ENCODE results near the gene POLRMT. TPM values are rescaled to one million over a fixed set of nuclear protein-coding genes. Genes with fewer than 3 reads are reported as not detected.
"Not testable (repeated sequence)": the region's sequence is repeated elsewhere in the genome, so short reads cannot be mapped to it uniquely, and the experiment has no call there.

The POLRMT gene
- total RNA-seq, 1 donor from 2014 or later: 55.5 TPM

GRCh38 chr19:634975-635652, 1.8 kb upstream of the POLRMT start:
- no peak for DNase-seq
- ATAC-seq: no peak

GRCh38 chr19:633786-634639, 676 bp upstream of the POLRMT start:
- intact Hi-C loops (cut with micrococcal nuclease): no loop called here
- no peak for ATAC-seq
- DNase-seq: no peak

More at GRCh38 chr19:634975-635652, 1.8 kb upstream of the POLRMT start:
- intact Hi-C loops (cut with micrococcal nuclease): no loop called here

GRCh38 chr19:632579-633067, 714 bp downstream of the POLRMT start:
- ATAC-seq (peak; percentile 2), DNase-seq (no peak)
- intact Hi-C loops (cut with micrococcal nuclease): no loop called here

GRCh38 chr19:629961-630714, 3.2 kb downstream of the POLRMT start:
- no peak for DNase-seq
- intact Hi-C loops (cut with micrococcal nuclease): no loop called here
- no peak for ATAC-seq

GRCh38 chr19:629515-629914, 3.8 kb downstream of the POLRMT start:
- intact Hi-C loops (cut with micrococcal nuclease); DNase-seq: not testable (repeated sequence)
- ATAC-seq: peak; percentile 9

- ATAC-seq (no peak), DNase-seq (no peak)
- intact Hi-C loops (cut with micrococcal nuclease): no loop called here
Measured at GRCh38 chr19:628168-628567, 5.2 kb downstream of the POLRMT start.

- intact Hi-C loops (cut with micrococcal nuclease); DNase-seq; ATAC-seq: not testable (repeated sequence)
Measured at GRCh38 chr19:626566-626965, 6.8 kb downstream of the POLRMT start.

- intact Hi-C loops (cut with micrococcal nuclease): no loop called here
- no peak for ATAC-seq
- DNase-seq: no peak
Measured at GRCh38 chr19:625257-625656, 8.1 kb downstream of the POLRMT start.

- DNase-seq: no peak
Measured at GRCh38 chr19:624433-625109, 8.8 kb downstream of the POLRMT start.

GRCh38 chr19:623974-624373, 9.4 kb downstream of the POLRMT start:
- DNase-seq (no peak), ATAC-seq (no peak)
- intact Hi-C loops (cut with micrococcal nuclease): no loop called here

More at GRCh38 chr19:624433-625109, 8.8 kb downstream of the POLRMT start:
- no peak for ATAC-seq
- intact Hi-C loops (cut with micrococcal nuclease): no loop called here

- ATAC-seq: no peak
- intact Hi-C loops (cut with micrococcal nuclease): no loop called here
- no peak for DNase-seq
Measured at GRCh38 chr19:623175-623916, 10.0 kb downstream of the POLRMT start.

- no peak for ATAC-seq
- DNase-seq: no peak
- intact Hi-C loops (cut with micrococcal nuclease): no loop called here
Measured at GRCh38 chr19:622666-623065, 10.7 kb downstream of the POLRMT start.

- no peak for ATAC-seq
Measured at GRCh38 chr19:621819-622218, 11.5 kb downstream of the POLRMT start.

GRCh38 chr19:621191-621590, 12.1 kb downstream of the POLRMT start:
- intact Hi-C loops (cut with micrococcal nuclease); DNase-seq; ATAC-seq: not testable (repeated sequence)

More at GRCh38 chr19:621819-622218, 11.5 kb downstream of the POLRMT start:
- intact Hi-C loops (cut with micrococcal nuclease): no loop called here
- no peak for DNase-seq

- intact Hi-C loops (cut with micrococcal nuclease): no loop called here
- no peak for ATAC-seq
- DNase-seq: no peak
Measured at GRCh38 chr19:620166-620862, 13.0 kb downstream of the POLRMT start.

GRCh38 chr19:619286-620002, 13.9 kb downstream of the POLRMT start:
- intact Hi-C loops (cut with micrococcal nuclease): no loop called here
- ATAC-seq (no peak), DNase-seq (no peak)

GRCh38 chr19:618674-619285, 14.6 kb downstream of the POLRMT start:
- no peak for ATAC-seq
- no peak for DNase-seq
- intact Hi-C loops (cut with micrococcal nuclease): no loop called here
